Panc1 (cell line): Measurements from ENCODE around the gene CFAP299.

Source experiments
- CTCF ChIP-seq: fragments of 450-650 bp; IDR thresholded peaks from 2 replicates; pipeline ENCODE4 v1.5.1; 2017; ENCODE audit warnings: mild to moderate bottlenecking
- REST ChIP-seq, 2 experiments: IDR thresholded peaks; 2 replicates each; pipeline ENCODE4 v1.6.1; 2011 to 2012; ENCODE audit warnings: low read depth in 2 of 2, control low read depth in 1 of 2, low read length in 1 of 2, mild to moderate bottlenecking in 1 of 2, moderate library complexity in 1 of 2; ENCODE audit not compliant: insufficient read depth in 1 of 2

GRCh38 chr4:80322716-80323115 is 12.8 kb upstream of the CFAP299 start:
- TF ChIP-seq CTCF: peak; percentile 28
- TF ChIP-seq REST (IDR thresholded peaks at IDR 0.05; ENCODE audit: insufficient read depth in 1 of 2, low read depth in 2 of 2, low read length in 1 of 2): no peak
